Vagina (tissue), 2 donors: Measurements from ENCODE around the gene SLC28A3.

Source experiments
- CTCF ChIP-seq, 3 experiments: fragments of 450-650 bp in 2 of 3; fragments of 200-600 bp in 1 of 3; sonication (generic) in 1 of 3; IDR thresholded peaks; one replicate each; pipeline ENCODE4 v1.5.1; 2017 to 2019; ENCODE audit warnings: antibody characterized with exemption in 3 of 3, mild to moderate bottlenecking in 2 of 3, moderate library complexity in 2 of 3
- POLR2AphosphoS5 ChIP-seq, 2 donors: sonication (generic); formaldehyde crosslinking; IDR thresholded peaks; one replicate each; pipeline ENCODE4 v1.9.0; 2017; ENCODE audit warnings: antibody characterized with exemption in 2 of 2, mild to moderate bottlenecking in 2 of 2, low read depth in 1 of 2; ENCODE audit not compliant: insufficient read depth in 1 of 2

- no peak for TF ChIP-seq CTCF (IDR thresholded peaks at IDR 0.05)
- no peak for TF ChIP-seq POLR2AphosphoS5 (IDR thresholded peaks at IDR 0.05; ENCODE audit: insufficient read depth in 1 of 2, low read depth in 1 of 2)
Observed at GRCh38 chr9:84368601-84369000, 28.0 kb upstream of the SLC28A3 start.
